IPS-18c (cell line): Measurements from ENCODE around the gene SLC38A6.

Experiments
- H3K4me3 ChIP-seq: 2 replicates; pipeline ENCODE4 v1.7.0; 2013; ENCODE audit warnings: low read depth, mild to moderate bottlenecking, low read length, moderate library complexity; ENCODE audit not compliant: insufficient read depth
- H3K9me3 ChIP-seq: one replicate; pipeline ENCODE4 v1.6.1; 2013; ENCODE audit warnings: mild to moderate bottlenecking, low read length, moderate library complexity; ENCODE audit not compliant: control insufficient read depth, insufficient read depth

The SLC38A6 gene

GRCh38 chr14:60980811-60981632, at the start of gene SLC38A6, which contains the start of gene TRMT5:
TSS of gene SLC38A6 (plus strand) at chr14:60981245. CDS start at chr14:60981278, 33 bp downstream.
TSS of gene TRMT5 (minus strand) at chr14:60981079. CDS start at chr14:60980973, 106 bp downstream.
- H3K4me3 ChIP-seq: peak within 1 kb of the TSS; percentile 87
- no peaks in the 10 kb centered on the region for H3K9me3 ChIP-seq

GRCh38 chr14:60933920-60934655, 47.0 kb upstream of the SLC38A6 start:
- H3K4me3 ChIP-seq: no peak overlapping the region

GRCh38 chr14:60935319-60935718, 45.7 kb upstream of the SLC38A6 start:
- no peak overlapping the region for H3K4me3 ChIP-seq
- H3K9me3 ChIP-seq: no peaks in the 10 kb centered on the region

More at GRCh38 chr14:60933920-60934655, 47.0 kb upstream of the SLC38A6 start:
- no peaks in the 10 kb centered on the region for H3K9me3 ChIP-seq

- H3K9me3 ChIP-seq: no peaks in the 10 kb centered on the region
Observed at GRCh38 chr14:60943637-60944032, 37.4 kb upstream of the SLC38A6 start.

GRCh38 chr14:60944204-60944603, 36.8 kb upstream of the SLC38A6 start:
- Histone ChIP-seq H3K9me3 (no peaks in the 10 kb centered on the region), H3K4me3 (no peak overlapping the region)

More at GRCh38 chr14:60943637-60944032, 37.4 kb upstream of the SLC38A6 start:
- no peak overlapping the region for H3K4me3 ChIP-seq

GRCh38 chr14:60945984-60946383, 35.1 kb upstream of the SLC38A6 start:
- Histone ChIP-seq H3K4me3 (no peak overlapping the region), H3K9me3 (no peaks in the 10 kb centered on the region)

- H3K4me3 ChIP-seq: no peak overlapping the region
- no peaks in the 10 kb centered on the region for H3K9me3 ChIP-seq
Observed at GRCh38 chr14:60946773-60947172, 34.3 kb upstream of the SLC38A6 start.

GRCh38 chr14:60951776-60952435, 29.1 kb upstream of the SLC38A6 start:
- H3K9me3 ChIP-seq: no peaks in the 10 kb centered on the region

GRCh38 chr14:60956202-60956601, 24.8 kb upstream of the SLC38A6 start:
- Histone ChIP-seq H3K4me3 (no peak overlapping the region), H3K9me3 (no peaks in the 10 kb centered on the region)

More at GRCh38 chr14:60951776-60952435, 29.1 kb upstream of the SLC38A6 start:
- H3K4me3 ChIP-seq: no peak overlapping the region

GRCh38 chr14:60956632-60957031, 24.4 kb upstream of the SLC38A6 start:
- Histone ChIP-seq H3K9me3 (no peaks in the 10 kb centered on the region), H3K4me3 (no peak overlapping the region)

GRCh38 chr14:60958146-60958545, 22.9 kb upstream of the SLC38A6 start:
- Histone ChIP-seq H3K9me3 (no peaks in the 10 kb centered on the region), H3K4me3 (no peak overlapping the region)

- no peaks in the 10 kb centered on the region for H3K9me3 ChIP-seq
- H3K4me3 ChIP-seq: no peak overlapping the region
Observed at GRCh38 chr14:60963761-60964160, 17.3 kb upstream of the SLC38A6 start.

GRCh38 chr14:60964904-60965303, 16.1 kb upstream of the SLC38A6 start:
- Histone ChIP-seq H3K9me3 (no peaks in the 10 kb centered on the region), H3K4me3 (no peak overlapping the region)

GRCh38 chr14:60965402-60965801, 15.6 kb upstream of the SLC38A6 start:
- Histone ChIP-seq H3K4me3 (no peak overlapping the region), H3K9me3 (no peaks in the 10 kb centered on the region)

- Histone ChIP-seq H3K9me3 (no peaks in the 10 kb centered on the region), H3K4me3 (no peak overlapping the region)
Observed at GRCh38 chr14:60968099-60968498, 12.9 kb upstream of the SLC38A6 start.

GRCh38 chr14:60968671-60969070, 12.4 kb upstream of the SLC38A6 start:
- Histone ChIP-seq H3K9me3 (no peaks in the 10 kb centered on the region), H3K4me3 (no peak overlapping the region)

- Histone ChIP-seq H3K4me3 (no peak overlapping the region), H3K9me3 (no peaks in the 10 kb centered on the region)
Observed at GRCh38 chr14:60970146-60970545, 10.9 kb upstream of the SLC38A6 start.
